Measurements from ENCODE around the gene IVNS1ABP.

- TF ChIP-seq EZH2 (IDR thresholded peaks at IDR 0.05; ENCODE audit: borderline replicate concordance, low read length) (no peak), CTCF (conservative IDR thresholded peaks at IDR 0.05 in 1 of 2, IDR thresholded peaks at IDR 0.05 in 1 of 2; ENCODE audit: extremely low read depth in 1 of 2, insufficient read depth in 1 of 2, low read depth in 1 of 2, low read length in 2 of 2) (no peak)
Observed at GRCh38 chr1:185324118-185324517, 7.1 kb upstream of the IVNS1ABP start.
